ENCODE data around the gene UBP1. TPM values are rescaled to one million over a fixed set of nuclear protein-coding genes. Genes with fewer than 3 reads are reported as not detected.

The UBP1 gene
- total and polyA plus RNA-seq, 9 of the 15 experiments (the other 6 are each of a cell fraction or from before 2014, with no cell fraction given) = 13.6 to 143 (median 79.6) TPM

- TF ChIP-seq ELK3 (CRISPR knock-in tag; IDR thresholded peaks at IDR 0.05) (no peak), ZBTB40 (IDR thresholded peaks at IDR 0.05) (no peak; the same call in 1 of the 2 replicates), ZBTB40 (CRISPR knock-in tag; IDR thresholded peaks at IDR 0.05) (no peak; the same call in 1 of the 2 replicates), HNRNPK (IDR thresholded peaks at IDR 0.05; ENCODE audit: low read depth, low read length, poor library complexity, severe bottlenecking) (no peak), TCF15 (CRISPR knock-in tag; IDR thresholded peaks at IDR 0.05) (no peak; the same call in 1 of the 2 replicates), TCF7 (IDR thresholded peaks at IDR 0.05; ENCODE audit: borderline replicate concordance) (no peak), PHTF2 (CRISPR knock-in tag; IDR thresholded peaks at IDR 0.05) (no peak), TRIM25 (IDR thresholded peaks at IDR 0.05; ENCODE audit: borderline replicate concordance) (no peak), VEZF1 (CRISPR knock-in tag; IDR thresholded peaks at IDR 0.05) (no peak), BRD4 (IDR thresholded peaks at IDR 0.05) (0 out of 2 replicates have a peak, but pooled peaks have one; percentile 72), NUFIP1 (IDR thresholded peaks at IDR 0.05; ENCODE audit: partially characterized antibody) (no peak), TARDBP (IDR thresholded peaks at IDR 0.05) (no peak; the same call in 1 of the 2 replicates), HMG20A (CRISPR knock-in tag; conservative IDR thresholded peaks at IDR 0.05) (no peak), SMARCA5 (IDR thresholded peaks at IDR 0.05) (no peak)
Measured at GRCh38 chr3:33439546-33440327, 468 bp downstream of the UBP1 start (continued).
